HepG2 (cell line): ENCODE results near the gene ORMDL3. TPM values are rescaled to one million over a fixed set of nuclear protein-coding genes. Genes with fewer than 3 reads are reported as not detected.

Experiments used
- IRF2 ChIP-seq: IDR thresholded peaks from 2 replicates; pipeline ENCODE4 v1.6.1; 2018; ENCODE audit warnings: missing genetic modification reagents, missing compliant biosample characterization
- MXD4 ChIP-seq: IDR thresholded peaks from 2 replicates; pipeline ENCODE4 v1.6.1; 2016; ENCODE audit warnings: mild to moderate bottlenecking, missing biosample characterization, missing genetic modification reagents
- NFYC ChIP-seq: IDR thresholded peaks from 2 replicates; pipeline ENCODE4 v1.6.1; 2016; ENCODE audit warnings: missing genetic modification reagents, missing compliant biosample characterization
- PHF8 ChIP-seq: sonication (generic); formaldehyde crosslinking; IDR thresholded peaks from 2 replicates; pipeline ENCODE4 v1.5.0; 2020; ENCODE audit warnings: missing genetic modification reagents
- SALL1 ChIP-seq: sonication (generic); formaldehyde crosslinking; IDR thresholded peaks from 2 replicates; pipeline ENCODE4 v1.8.0; 2022; ENCODE audit warnings: mild to moderate bottlenecking, missing genetic modification reagents
- STAT5B ChIP-seq: sonication (generic); formaldehyde crosslinking; IDR thresholded peaks from 2 replicates; pipeline ENCODE4 v1.4.0; 2020; ENCODE audit warnings: missing genetic modification reagents
- TSC22D2 ChIP-seq: sonication (generic); formaldehyde crosslinking; IDR thresholded peaks from 2 replicates; pipeline ENCODE4 v1.5.1; 2020; ENCODE audit warnings: missing genetic modification reagents, mild to moderate bottlenecking, borderline replicate concordance
- WIZ ChIP-seq: sonication (generic); formaldehyde crosslinking; IDR thresholded peaks from 2 replicates; pipeline ENCODE4 v1.5.1; 2020; ENCODE audit warnings: mild to moderate bottlenecking, missing genetic modification reagents
- ZBTB7B ChIP-seq: sonication (generic); formaldehyde crosslinking; IDR thresholded peaks from 2 replicates; pipeline ENCODE4 v1.4.0; 2020; ENCODE audit warnings: missing genetic modification reagents
- ZNF136 ChIP-seq: sonication (generic); formaldehyde crosslinking; IDR thresholded peaks from 2 replicates; pipeline ENCODE4 v1.8.1; 2022; ENCODE audit warnings: low read depth, mild to moderate bottlenecking, moderate library complexity, missing genetic modification reagents
- ZNF253 ChIP-seq: sonication (generic); formaldehyde crosslinking; IDR thresholded peaks from 2 replicates; pipeline ENCODE4 v1.8.0; 2022; ENCODE audit warnings: mild to moderate bottlenecking, missing genetic modification reagents, borderline replicate concordance
- ZNF567 ChIP-seq: sonication (generic); formaldehyde crosslinking; IDR thresholded peaks from 2 replicates; pipeline ENCODE4 v1.8.1; 2023; ENCODE audit warnings: mild to moderate bottlenecking, missing genetic modification reagents, borderline replicate concordance
- ZNF652 ChIP-seq: IDR thresholded peaks from 2 replicates; pipeline ENCODE4 v1.6.1; 2016; ENCODE audit warnings: low read depth, borderline replicate concordance
- ZNF766 ChIP-seq: sonication (generic); formaldehyde crosslinking; IDR thresholded peaks from 2 replicates; pipeline ENCODE4 v1.5.0; 2020; ENCODE audit warnings: missing genetic modification reagents, borderline replicate concordance
- ZNF792 ChIP-seq: IDR thresholded peaks from 2 replicates; pipeline ENCODE4 v1.6.1; 2016
- ZSCAN29 ChIP-seq: sonication (generic); formaldehyde crosslinking; conservative IDR thresholded peaks from 2 replicates; pipeline ENCODE4 v1.4.0; 2020; ENCODE audit warnings: mild to moderate bottlenecking, missing genetic modification reagents
- polyA plus RNA-seq, 8 experiments: library from polyadenylated mRNA; depleted of rRNA in 3 of 8; stranded (reverse) in 7 of 8; unstranded in 1 of 8; fragments of >200 nt; fragmentation: Illumina TruSeq in 4 of 8; extraction: Trizol in 4 of 8; gene quantifications; 2 replicates each; pipeline versions ENCODE4 v1.2.1 to v1.2.3, GENCODE V29; 2011 to 2016; ENCODE audit warnings: low read depth in 4 of 8, missing spikeins in 1 of 8, mixed read lengths in 1 of 8; ENCODE audit not compliant: insufficient read depth in 1 of 8
- total RNA-seq, 5 experiments: library from RNA; depleted of rRNA; stranded (reverse); fragments of >200 nt; fragmentation: Illumina TruSeq; extraction: Trizol; gene quantifications; 2 replicates each; pipeline ENCODE4 v1.2.3, GENCODE V29; 2016; ENCODE audit warnings: low read depth in 1 of 5
- TF ChIP-seq, protein P1 (sequence below): sonication (generic); formaldehyde crosslinking; conservative IDR thresholded peaks from 2 replicates; pipeline ENCODE4 v1.8.0; 2022; ENCODE audit warnings: mild to moderate bottlenecking, moderate library complexity, missing genetic modification reagents
- TF ChIP-seq, protein P2 (sequence below): sonication (generic); formaldehyde crosslinking; IDR thresholded peaks from 2 replicates; pipeline ENCODE4 v1.4.0; 2020; ENCODE audit warnings: missing genetic modification reagents, borderline replicate concordance
- TF ChIP-seq, protein P3 (sequence below): sonication (generic); formaldehyde crosslinking; IDR thresholded peaks from 2 replicates; pipeline ENCODE4 v1.4.0; 2020; ENCODE audit warnings: mild to moderate bottlenecking, missing genetic modification reagents
- TF ChIP-seq, protein P4 (sequence below): sonication (generic); formaldehyde crosslinking; IDR thresholded peaks from 2 replicates; pipeline ENCODE4 v1.4.0; 2020; ENCODE audit warnings: missing genetic modification reagents

The ORMDL3 gene
- total and polyA plus RNA-seq, 2 of the 13 experiments (the other 11 are each of a cell fraction or from before 2014, with no cell fraction given), result 181 to 384 TPM

DNA sequence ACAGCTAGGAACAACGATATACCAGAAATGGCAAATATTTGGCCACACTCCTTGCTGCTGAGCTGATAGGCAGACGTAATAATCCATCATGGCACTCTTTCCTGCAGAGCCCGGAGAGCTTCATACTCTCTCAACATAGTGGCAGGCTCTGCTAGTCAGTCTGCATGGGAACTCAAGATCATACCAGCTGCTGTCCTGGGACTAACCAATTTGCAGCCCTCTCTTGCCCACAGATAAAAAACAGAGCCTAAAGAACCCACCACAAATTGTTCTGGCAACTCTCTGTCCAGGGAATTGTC, 22.5 kb downstream of the ORMDL3 start (continued):
- TF ChIP-seq, protein P1, sequence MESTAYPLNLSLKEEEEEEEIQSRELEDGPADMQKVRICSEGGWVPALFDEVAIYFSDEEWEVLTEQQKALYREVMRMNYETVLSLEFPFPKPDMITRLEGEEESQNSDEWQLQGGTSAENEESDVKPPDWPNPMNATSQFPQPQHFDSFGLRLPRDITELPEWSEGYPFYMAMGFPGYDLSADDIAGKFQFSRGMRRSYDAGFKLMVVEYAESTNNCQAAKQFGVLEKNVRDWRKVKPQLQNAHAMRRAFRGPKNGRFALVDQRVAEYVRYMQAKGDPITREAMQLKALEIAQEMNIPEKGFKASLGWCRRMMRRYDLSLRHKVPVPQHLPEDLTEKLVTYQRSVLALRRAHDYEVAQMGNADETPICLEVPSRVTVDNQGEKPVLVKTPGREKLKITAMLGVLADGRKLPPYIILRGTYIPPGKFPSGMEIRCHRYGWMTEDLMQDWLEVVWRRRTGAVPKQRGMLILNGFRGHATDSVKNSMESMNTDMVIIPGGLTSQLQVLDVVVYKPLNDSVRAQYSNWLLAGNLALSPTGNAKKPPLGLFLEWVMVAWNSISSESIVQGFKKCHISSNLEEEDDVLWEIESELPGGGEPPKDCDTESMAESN (CRISPR knock-in tag), result 0 out of 2 replicates have a peak, but pooled peaks have one; percentile 33
- TF ChIP-seq IRF2 (CRISPR knock-in tag) (0 out of 2 replicates have a peak, but pooled peaks have one; percentile 12), SALL1 (0 out of 2 replicates have a peak, but pooled peaks have one; percentile 36), ZNF766 (CRISPR knock-in tag) (no peak), ZNF253 (CRISPR knock-in tag) (no peak), NFYC (CRISPR knock-in tag) (0 out of 2 replicates have a peak, but pooled peaks have one; percentile 4), ZNF567 (CRISPR knock-in tag) (0 out of 2 replicates have a peak, but pooled peaks have one; percentile 16), ZBTB7B (CRISPR knock-in tag) (0 out of 2 replicates have a peak, but pooled peaks have one; percentile 4), ZNF136 (no peak), PHF8 (CRISPR knock-in tag) (peak; percentile 2; the same call in 1 of the 2 replicates), TSC22D2 (CRISPR knock-in tag) (no peak), MXD4 (CRISPR knock-in tag) (peak; percentile 20; the same call in 1 of the 2 replicates), ZNF652 (no peak), ZSCAN29 (CRISPR knock-in tag) (no peak), STAT5B (CRISPR knock-in tag) (no peak), WIZ (CRISPR knock-in tag) (0 out of 2 replicates have a peak, but pooled peaks have one; percentile 13), ZNF792 (CRISPR knock-in tag) (0 out of 2 replicates have a peak, but pooled peaks have one; percentile 6)
- TF ChIP-seq, protein P2, sequence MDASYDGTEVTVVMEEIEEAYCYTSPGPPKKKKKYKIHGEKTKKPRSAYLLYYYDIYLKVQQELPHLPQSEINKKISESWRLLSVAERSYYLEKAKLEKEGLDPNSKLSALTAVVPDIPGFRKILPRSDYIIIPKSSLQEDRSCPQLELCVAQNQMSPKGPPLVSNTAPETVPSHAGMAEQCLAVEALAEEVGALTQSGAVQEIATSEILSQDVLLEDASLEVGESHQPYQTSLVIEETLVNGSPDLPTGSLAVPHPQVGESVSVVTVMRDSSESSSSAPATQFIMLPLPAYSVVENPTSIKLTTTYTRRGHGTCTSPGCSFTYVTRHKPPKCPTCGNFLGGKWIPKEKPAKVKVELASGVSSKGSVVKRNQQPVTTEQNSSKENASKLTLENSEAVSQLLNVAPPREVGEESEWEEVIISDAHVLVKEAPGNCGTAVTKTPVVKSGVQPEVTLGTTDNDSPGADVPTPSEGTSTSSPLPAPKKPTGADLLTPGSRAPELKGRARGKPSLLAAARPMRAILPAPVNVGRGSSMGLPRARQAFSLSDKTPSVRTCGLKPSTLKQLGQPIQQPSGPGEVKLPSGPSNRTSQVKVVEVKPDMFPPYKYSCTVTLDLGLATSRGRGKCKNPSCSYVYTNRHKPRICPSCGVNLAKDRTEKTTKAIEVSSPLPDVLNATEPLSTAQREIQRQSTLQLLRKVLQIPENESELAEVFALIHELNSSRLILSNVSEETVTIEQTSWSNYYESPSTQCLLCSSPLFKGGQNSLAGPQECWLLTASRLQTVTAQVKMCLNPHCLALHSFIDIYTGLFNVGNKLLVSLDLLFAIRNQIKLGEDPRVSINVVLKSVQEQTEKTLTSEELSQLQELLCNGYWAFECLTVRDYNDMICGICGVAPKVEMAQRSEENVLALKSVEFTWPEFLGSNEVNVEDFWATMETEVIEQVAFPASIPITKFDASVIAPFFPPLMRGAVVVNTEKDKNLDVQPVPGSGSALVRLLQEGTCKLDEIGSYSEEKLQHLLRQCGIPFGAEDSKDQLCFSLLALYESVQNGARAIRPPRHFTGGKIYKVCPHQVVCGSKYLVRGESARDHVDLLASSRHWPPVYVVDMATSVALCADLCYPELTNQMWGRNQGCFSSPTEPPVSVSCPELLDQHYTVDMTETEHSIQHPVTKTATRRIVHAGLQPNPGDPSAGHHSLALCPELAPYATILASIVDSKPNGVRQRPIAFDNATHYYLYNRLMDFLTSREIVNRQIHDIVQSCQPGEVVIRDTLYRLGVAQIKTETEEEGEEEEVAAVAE (CRISPR knock-in tag), result 0 out of 2 replicates have a peak, but pooled peaks have one; percentile 16
- TF ChIP-seq, protein P3, sequence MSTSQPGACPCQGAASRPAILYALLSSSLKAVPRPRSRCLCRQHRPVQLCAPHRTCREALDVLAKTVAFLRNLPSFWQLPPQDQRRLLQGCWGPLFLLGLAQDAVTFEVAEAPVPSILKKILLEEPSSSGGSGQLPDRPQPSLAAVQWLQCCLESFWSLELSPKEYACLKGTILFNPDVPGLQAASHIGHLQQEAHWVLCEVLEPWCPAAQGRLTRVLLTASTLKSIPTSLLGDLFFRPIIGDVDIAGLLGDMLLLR (CRISPR knock-in tag), result no peak
- TF ChIP-seq, protein P4, sequence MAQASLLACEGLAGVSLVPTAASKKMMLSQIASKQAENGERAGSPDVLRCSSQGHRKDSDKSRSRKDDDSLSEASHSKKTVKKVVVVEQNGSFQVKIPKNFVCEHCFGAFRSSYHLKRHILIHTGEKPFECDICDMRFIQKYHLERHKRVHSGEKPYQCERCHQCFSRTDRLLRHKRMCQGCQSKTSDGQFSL (CRISPR knock-in tag), result no peak
